ENCODE data around the gene KLHDC7B.

KLHDC7B gene

DNA sequence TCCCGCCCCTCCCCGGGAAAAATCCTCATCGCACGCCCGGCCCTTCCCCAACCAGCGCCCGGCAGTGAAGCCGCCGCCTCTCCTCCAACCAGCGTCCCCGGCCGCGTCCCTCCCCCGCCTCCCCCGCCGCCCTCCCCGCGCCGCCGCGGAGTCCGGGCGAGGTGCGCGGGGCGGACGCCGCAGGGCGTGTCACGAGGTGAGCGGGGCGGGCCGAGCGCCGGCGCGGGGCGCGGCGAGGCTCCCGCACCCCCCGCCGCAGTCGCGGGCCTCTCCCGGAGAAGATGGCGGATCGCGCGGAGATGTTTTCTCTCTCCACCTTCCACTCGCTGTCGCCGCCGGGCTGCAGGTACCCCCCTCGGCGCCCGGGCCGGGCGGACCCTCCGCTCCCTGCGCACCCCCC lies 54.8 kb downstream of the KLHDC7B start, which contains the start of gene MAPK8IP2:
MAPK8IP2 (plus strand) TSS at position 256 of the 400 bp plus-strand sequence; CDS start at position 282, 26 bp downstream.
- peak in 1 of 2 experiments; percentile 38 for DNase-seq
